GM12872 (cell line): Measurements from ENCODE around the gene DNAJC15.

ENCODE experiments used
- TF ChIP-seq, protein P1 (sequence below): IDR thresholded peaks from 3 replicates; pipeline ENCODE4 v1.5.1; 2011; ENCODE audit warnings: low read depth, mild to moderate bottlenecking, low read length, moderate library complexity; ENCODE audit not compliant: insufficient read depth

Gene DNAJC15

DNA sequence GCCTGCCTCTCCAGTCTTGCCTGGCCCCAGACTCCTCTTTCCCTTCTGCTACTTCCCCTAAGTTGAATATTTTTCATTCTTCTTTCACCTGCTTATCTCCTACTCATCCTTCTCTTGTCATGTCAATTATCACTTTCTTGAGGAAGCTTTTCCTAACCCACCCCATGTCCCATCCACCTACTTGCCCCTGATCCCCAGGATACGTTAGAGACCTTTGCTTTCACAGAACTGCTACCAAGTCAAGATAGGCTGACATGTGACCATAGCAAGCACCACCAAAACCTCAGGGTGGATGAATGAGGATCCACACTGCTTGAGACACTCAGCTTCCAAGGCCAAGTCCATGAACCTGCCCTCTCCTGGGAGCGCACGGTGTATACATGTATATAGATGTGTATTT, 131.5 kb downstream of the DNAJC15 start:
- TF ChIP-seq, protein P1, sequence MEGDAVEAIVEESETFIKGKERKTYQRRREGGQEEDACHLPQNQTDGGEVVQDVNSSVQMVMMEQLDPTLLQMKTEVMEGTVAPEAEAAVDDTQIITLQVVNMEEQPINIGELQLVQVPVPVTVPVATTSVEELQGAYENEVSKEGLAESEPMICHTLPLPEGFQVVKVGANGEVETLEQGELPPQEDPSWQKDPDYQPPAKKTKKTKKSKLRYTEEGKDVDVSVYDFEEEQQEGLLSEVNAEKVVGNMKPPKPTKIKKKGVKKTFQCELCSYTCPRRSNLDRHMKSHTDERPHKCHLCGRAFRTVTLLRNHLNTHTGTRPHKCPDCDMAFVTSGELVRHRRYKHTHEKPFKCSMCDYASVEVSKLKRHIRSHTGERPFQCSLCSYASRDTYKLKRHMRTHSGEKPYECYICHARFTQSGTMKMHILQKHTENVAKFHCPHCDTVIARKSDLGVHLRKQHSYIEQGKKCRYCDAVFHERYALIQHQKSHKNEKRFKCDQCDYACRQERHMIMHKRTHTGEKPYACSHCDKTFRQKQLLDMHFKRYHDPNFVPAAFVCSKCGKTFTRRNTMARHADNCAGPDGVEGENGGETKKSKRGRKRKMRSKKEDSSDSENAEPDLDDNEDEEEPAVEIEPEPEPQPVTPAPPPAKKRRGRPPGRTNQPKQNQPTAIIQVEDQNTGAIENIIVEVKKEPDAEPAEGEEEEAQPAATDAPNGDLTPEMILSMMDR: no peak

- TF ChIP-seq, protein P1: no peak
These were observed 133.5 kb downstream of the DNAJC15 start for GRCh38 chr13:43156916-43157315.

DNA sequence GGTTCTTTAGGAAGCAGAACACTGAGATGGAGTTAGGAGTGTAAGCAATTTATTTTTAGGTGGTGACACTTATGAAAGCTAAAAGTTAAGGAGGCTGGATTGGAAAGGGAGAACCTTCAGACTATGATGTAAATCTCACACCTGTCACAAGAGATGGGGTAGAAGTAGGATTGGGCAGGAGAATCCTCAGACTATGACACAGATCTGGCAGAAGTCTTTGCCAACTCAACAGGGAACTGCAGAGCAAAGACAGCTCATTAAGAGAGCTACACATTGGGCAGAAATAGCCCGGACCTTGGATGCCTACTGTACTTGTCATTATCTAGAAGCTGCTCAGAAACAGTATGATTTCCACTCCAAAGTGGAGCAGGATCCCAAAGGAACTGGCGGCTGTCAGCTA, 134.4 kb downstream of the DNAJC15 start:
- TF ChIP-seq, protein P1: no peak

DNA sequence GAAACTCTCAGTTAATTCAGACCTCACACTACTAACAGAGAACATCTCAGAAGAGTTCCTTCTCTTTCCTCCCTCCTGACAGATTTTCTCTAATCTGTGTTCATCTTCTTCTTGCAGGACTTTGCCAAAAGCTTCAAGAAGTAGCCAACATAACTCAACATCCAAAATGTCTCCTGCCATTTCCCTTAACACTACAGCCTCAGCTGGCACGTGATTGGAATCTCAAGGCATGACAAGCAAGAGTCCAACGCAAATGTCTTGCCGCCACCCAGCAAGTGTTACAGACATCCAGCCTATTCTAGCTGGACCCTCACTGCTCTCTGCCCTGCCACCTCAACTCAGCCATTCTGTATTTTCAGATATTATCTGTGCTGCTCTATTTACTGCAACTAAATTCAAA, 135.1 kb downstream of the DNAJC15 start:
- TF ChIP-seq, protein P1: no peak

GRCh38 chr13:43159026-43159461, 135.7 kb downstream of the DNAJC15 start:
- TF ChIP-seq, protein P1: no peak
